Natural killer cell (primary cell): Measurements from ENCODE around the gene ACTRT2. TPM values are rescaled to one million over a fixed set of nuclear protein-coding genes. Genes with fewer than 3 reads are reported as not detected.

ENCODE experiments used
- ATAC-seq, 3 donors: fragments of 150-1000 bp in 2 of 3; fragments of 200-7000 bp in 1 of 3; cut with Tn5 transposase; 1 replicate in 1 of 3; 2 replicates in 2 of 3; pipeline ENCODE4 v1.10.0; 2021; ENCODE audit warnings: mild to moderate bottlenecking in 2 of 3, moderate library complexity in 2 of 3
- DNase-seq, 2 donors: peaks; one replicate each; pipeline versions ENCODE4 v3.0.0 to v3.0.0-alpha.2; 2013 to 2021; ENCODE audit warnings: mixed read lengths in 1 of 2
- H3K27ac ChIP-seq: one replicate; pipeline ENCODE4 v1.5.1; 2013; ENCODE audit warnings: mild to moderate bottlenecking, low read length
- H3K27me3 ChIP-seq: one replicate; pipeline ENCODE4 v1.6.1; 2013; ENCODE audit warnings: low read length; ENCODE audit not compliant: control insufficient read depth, insufficient read depth
- H3K36me3 ChIP-seq: one replicate; pipeline ENCODE4 v1.6.1; 2013; ENCODE audit warnings: low read length; ENCODE audit not compliant: control insufficient read depth, insufficient read depth
- H3K4me1 ChIP-seq: one replicate; pipeline ENCODE4 v1.6.1; 2013; ENCODE audit warnings: low read length; ENCODE audit not compliant: control insufficient read depth, insufficient read depth
- H3K4me3 ChIP-seq: one replicate; pipeline ENCODE4 v1.5.1; 2013; ENCODE audit warnings: low read length
- H3K9me3 ChIP-seq: one replicate; pipeline ENCODE4 v1.6.1; 2013; ENCODE audit warnings: low read length; ENCODE audit not compliant: control insufficient read depth, insufficient read depth
- H3K27ac Mint-ChIP-seq, 2 donors: one replicate each; pipeline ENCODE4 v1.8.0; 2022; ENCODE audit warnings: mild to moderate bottlenecking in 2 of 2, mixed read lengths in 2 of 2, moderate library complexity in 1 of 2
- H3K27me3 Mint-ChIP-seq, 2 donors: one replicate each; pipeline ENCODE4 v1.8.0; 2022; ENCODE audit warnings: low read depth in 2 of 2, mixed read lengths in 2 of 2
- H3K36me3 Mint-ChIP-seq: one replicate; pipeline ENCODE4 v1.8.0; 2022; ENCODE audit warnings: mixed read lengths
- H3K4me1 Mint-ChIP-seq, 2 donors: one replicate each; pipeline ENCODE4 v1.8.0; 2022; ENCODE audit warnings: mixed read lengths in 2 of 2
- H3K4me3 Mint-ChIP-seq: one replicate; pipeline ENCODE4 v1.8.0; 2022; ENCODE audit warnings: mild to moderate bottlenecking, moderate library complexity, mixed read lengths
- H3K9me3 Mint-ChIP-seq, 2 donors: one replicate each; pipeline ENCODE4 v1.8.0; 2022; ENCODE audit warnings: mixed read lengths in 2 of 2
- CTCF ChIP-seq: fragments of 200-600 bp; IDR thresholded peaks from one replicate; pipeline ENCODE4 v1.8.0; 2022; ENCODE audit warnings: antibody characterized with exemption
- WGBS: methylation state at CpG from one replicate; pipeline ENCODE4 v1.1.7; 2013; ENCODE audit warnings: missing lambda C conversion rate; ENCODE audit not compliant: insufficient coverage; 5-methylcytosine and 5-hydroxymethylcytosine counted together
- intact Hi-C: fragments of 100-400 bp; cut with micrococcal nuclease; formaldehyde crosslinking; loops from one replicate; pipeline ENCODE4 v1.14.2; 2022
- total RNA-seq, 4 donors: library from RNA; stranded (reverse); fragments of 120-200 nt in 1 of 4; gene quantifications; one replicate each; pipeline versions ENCODE4 v1.2.3 to v1.2.4, GENCODE V29; 2013 to 2022

ACTRT2 gene
- total RNA-seq, 3 donors from 2014 or later (not counting 1 experiment from before 2014, with no cell fraction given), result not detected

DNA sequence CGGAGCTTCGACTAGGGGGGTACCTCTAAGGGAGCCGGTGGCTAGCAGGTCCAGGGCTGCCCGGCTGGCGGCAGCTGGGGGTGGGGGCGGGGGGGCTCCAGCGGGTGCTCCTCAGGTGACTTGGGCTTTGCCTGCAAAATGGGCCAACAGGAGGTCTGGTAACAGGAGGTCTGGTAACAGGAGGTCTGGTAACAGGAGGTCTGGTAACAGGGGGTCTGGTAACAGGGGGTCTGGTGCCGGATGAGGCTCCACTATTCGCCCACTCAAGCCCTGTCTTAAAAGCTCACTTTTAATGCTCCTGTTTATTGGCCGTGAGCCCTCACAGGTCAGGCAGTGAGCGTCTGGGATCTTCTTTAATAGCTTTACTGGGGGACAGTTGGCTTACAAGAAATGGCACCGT lies 40.4 kb upstream of the ACTRT2 start:
- Mint-ChIP-seq H3K27me3 (no peaks in the 10 kb centered on the region), H3K27ac (no peak overlapping the region), H3K36me3 (no peaks in the 10 kb centered on the region), H3K9me3 (no peaks in the 10 kb centered on the region), H3K4me1 (no peaks in the 10 kb centered on the region), H3K4me3 (no peak overlapping the region)
- DNase-seq, result no peak
- H3K27me3 ChIP-seq, result no peaks in the 10 kb centered on the region
- 93% methylated on average over 12 of the region's 12 CpGs for WGBS
- no peak overlapping the region for H3K27ac ChIP-seq
- intact Hi-C loops, result no loop called here
- H3K4me1 ChIP-seq, result no peaks in the 10 kb centered on the region
- no peaks in the 10 kb centered on the region for H3K9me3 ChIP-seq
- no peak for ATAC-seq
- no peak overlapping the region for H3K4me3 ChIP-seq
- no peaks in the 10 kb centered on the region for H3K36me3 ChIP-seq
- TF ChIP-seq CTCF, result no peak

- Histone ChIP-seq H3K27ac (no peak overlapping the region), H3K27me3 (no peaks in the 10 kb centered on the region), H3K4me1 (no peaks in the 10 kb centered on the region), H3K4me3 (no peak overlapping the region), H3K9me3 (no peaks in the 10 kb centered on the region), H3K36me3 (no peaks in the 10 kb centered on the region)
- Mint-ChIP-seq H3K4me1 (no peaks in the 10 kb centered on the region), H3K27me3 (peaks cover 0 to 5% of the 10 kb centered on the region in 2 donors), H3K4me3 (no peak overlapping the region), H3K9me3 (peaks cover 0 to 4% of the 10 kb centered on the region in 2 donors), H3K36me3 (no peaks in the 10 kb centered on the region), H3K27ac (no peak overlapping the region)
- ATAC-seq (no peak), DNase-seq (peak in 1 of 2 donors; percentile 6)
- intact Hi-C loops, result no loop called here
- TF ChIP-seq CTCF, result no peak
- 82% methylated on average over 7 of the region's 7 CpGs for WGBS
These were observed 39.9 kb upstream of the ACTRT2 start for GRCh38 chr1:2981388-2981787.

DNA sequence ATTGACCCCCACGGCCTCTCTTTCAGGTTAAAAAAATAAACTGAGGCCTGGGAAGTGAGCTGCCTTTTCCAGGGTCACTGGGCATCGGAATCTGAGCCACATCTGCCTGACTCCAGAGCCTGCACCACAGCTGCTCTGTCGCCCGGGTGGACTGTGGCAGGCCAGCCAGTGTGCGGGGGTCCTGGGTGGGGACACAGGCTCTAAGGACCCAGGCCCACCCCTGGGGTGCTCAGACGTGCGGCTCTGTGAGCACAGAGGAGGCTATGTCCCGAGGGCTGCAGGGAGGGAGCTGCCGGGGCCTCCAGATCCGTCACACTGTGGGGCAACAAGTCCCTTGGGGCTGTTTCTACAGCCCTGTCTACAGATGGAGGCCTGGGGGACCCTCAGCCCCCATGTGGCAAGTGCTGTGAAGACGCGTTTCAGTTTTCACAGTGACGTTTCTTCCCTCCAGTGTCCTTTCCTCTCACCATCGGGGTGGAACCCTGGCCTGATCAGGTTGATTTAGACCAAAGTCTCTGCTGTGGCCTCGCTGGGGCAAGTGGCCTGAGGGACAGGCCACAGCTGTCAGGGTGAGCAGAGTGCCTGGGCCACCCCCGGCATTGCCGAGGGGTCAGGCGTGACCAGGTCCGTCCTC lies 39.2 kb upstream of the ACTRT2 start:
- H3K9me3 ChIP-seq, result no peaks in the 10 kb centered on the region
- peaks cover 0 to 5% of the 10 kb centered on the region in 2 donors for H3K27me3 Mint-ChIP-seq
- TF ChIP-seq CTCF, result no peak
- no peaks in the 10 kb centered on the region for H3K4me1 ChIP-seq
- no peaks in the 10 kb centered on the region for H3K4me1 Mint-ChIP-seq
- H3K27ac Mint-ChIP-seq, result no peak overlapping the region
- H3K27me3 ChIP-seq, result no peaks in the 10 kb centered on the region
- H3K36me3 Mint-ChIP-seq, result no peaks in the 10 kb centered on the region
- no peak overlapping the region for H3K4me3 Mint-ChIP-seq
- H3K27ac ChIP-seq, result no peak overlapping the region
- H3K36me3 ChIP-seq, result no peaks in the 10 kb centered on the region
- H3K4me3 ChIP-seq, result no peak overlapping the region
- intact Hi-C loops, result no loop called here
- WGBS, result 83% methylated on average over 19 of the region's 19 CpGs
- ATAC-seq (no peak), DNase-seq (peak in 1 of 2 donors; percentile 9)
- H3K9me3 Mint-ChIP-seq, result peaks cover 0 to 4% of the 10 kb centered on the region in 2 donors
